ENCODE results near the gene HAP1. TPM values are rescaled to one million over a fixed set of nuclear protein-coding genes. Genes with fewer than 3 reads are reported as not detected.

Gene HAP1
- total and polyA plus RNA-seq, 3 donors from 2014 or later, result 1.9 to 5.3 (median 2.9) TPM

- no peaks in the 10 kb centered on the region for H3K36me3 ChIP-seq (ENCODE audit: low read depth, missing control alignments)
- H3K4me3 ChIP-seq, result no peak overlapping the region
- intact Hi-C loops (cut with DNase I; ENCODE audit: low total_unique reads), result no loop called here
- no peaks in the 10 kb centered on the region for H3K4me1 ChIP-seq
- WGBS, 2 donors, result 85% methylated on average over 8 to 9 of the region's 9 CpGs
- DNase-seq, result no peak
- TF ChIP-seq, protein P1, sequence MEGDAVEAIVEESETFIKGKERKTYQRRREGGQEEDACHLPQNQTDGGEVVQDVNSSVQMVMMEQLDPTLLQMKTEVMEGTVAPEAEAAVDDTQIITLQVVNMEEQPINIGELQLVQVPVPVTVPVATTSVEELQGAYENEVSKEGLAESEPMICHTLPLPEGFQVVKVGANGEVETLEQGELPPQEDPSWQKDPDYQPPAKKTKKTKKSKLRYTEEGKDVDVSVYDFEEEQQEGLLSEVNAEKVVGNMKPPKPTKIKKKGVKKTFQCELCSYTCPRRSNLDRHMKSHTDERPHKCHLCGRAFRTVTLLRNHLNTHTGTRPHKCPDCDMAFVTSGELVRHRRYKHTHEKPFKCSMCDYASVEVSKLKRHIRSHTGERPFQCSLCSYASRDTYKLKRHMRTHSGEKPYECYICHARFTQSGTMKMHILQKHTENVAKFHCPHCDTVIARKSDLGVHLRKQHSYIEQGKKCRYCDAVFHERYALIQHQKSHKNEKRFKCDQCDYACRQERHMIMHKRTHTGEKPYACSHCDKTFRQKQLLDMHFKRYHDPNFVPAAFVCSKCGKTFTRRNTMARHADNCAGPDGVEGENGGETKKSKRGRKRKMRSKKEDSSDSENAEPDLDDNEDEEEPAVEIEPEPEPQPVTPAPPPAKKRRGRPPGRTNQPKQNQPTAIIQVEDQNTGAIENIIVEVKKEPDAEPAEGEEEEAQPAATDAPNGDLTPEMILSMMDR (IDR thresholded peaks at IDR 0.05), result no peak
- TF ChIP-seq POLR2A (IDR thresholded peaks at IDR 0.05), result no peak
- H3K27ac ChIP-seq, result no peak overlapping the region
- H3K27me3 ChIP-seq, result no peaks in the 10 kb centered on the region
- no peaks in the 10 kb centered on the region for H3K9me3 ChIP-seq
These were observed 24.2 kb upstream of the HAP1 start for GRCh38 chr17:41758601-41759000.

GRCh38 chr17:41754066-41754465, 19.6 kb upstream of the HAP1 start:
- DNase-seq, result no peak
- no peaks in the 10 kb centered on the region for H3K36me3 ChIP-seq (ENCODE audit: low read depth, missing control alignments)
- 81 to 93% methylated on average over 11 to 12 of the region's 12 CpGs for WGBS, 2 donors

GRCh38 chr17:41751288-41751687, 16.8 kb upstream of the HAP1 start:
- DNase-seq, result no peak
- intact Hi-C loops (cut with DNase I; ENCODE audit: low total_unique reads), result no loop called here
- no peaks in the 10 kb centered on the region for H3K9me3 ChIP-seq
- WGBS, 2 donors, result 65 to 73% methylated on average over 3 of the region's 3 CpGs
- no peaks in the 10 kb centered on the region for H3K4me1 ChIP-seq
- H3K27ac ChIP-seq, result no peak overlapping the region
- H3K4me3 ChIP-seq, result no peak overlapping the region
- no peaks in the 10 kb centered on the region for H3K27me3 ChIP-seq
- no peaks in the 10 kb centered on the region for H3K36me3 ChIP-seq (ENCODE audit: low read depth, missing control alignments)
- TF ChIP-seq, protein P1 (IDR thresholded peaks at IDR 0.05), result no peak
- no peak for TF ChIP-seq POLR2A (IDR thresholded peaks at IDR 0.05)

More at GRCh38 chr17:41754066-41754465, 19.6 kb upstream of the HAP1 start:
- intact Hi-C loops (cut with DNase I; ENCODE audit: low total_unique reads), result no loop called here
- Histone ChIP-seq H3K9me3 (no peaks in the 10 kb centered on the region), H3K4me1 (no peaks in the 10 kb centered on the region), H3K27ac (no peak overlapping the region), H3K4me3 (no peak overlapping the region), H3K27me3 (no peaks in the 10 kb centered on the region)
- TF ChIP-seq POLR2A (IDR thresholded peaks at IDR 0.05), result no peak
- TF ChIP-seq, protein P1 (IDR thresholded peaks at IDR 0.05), result no peak

DNA sequence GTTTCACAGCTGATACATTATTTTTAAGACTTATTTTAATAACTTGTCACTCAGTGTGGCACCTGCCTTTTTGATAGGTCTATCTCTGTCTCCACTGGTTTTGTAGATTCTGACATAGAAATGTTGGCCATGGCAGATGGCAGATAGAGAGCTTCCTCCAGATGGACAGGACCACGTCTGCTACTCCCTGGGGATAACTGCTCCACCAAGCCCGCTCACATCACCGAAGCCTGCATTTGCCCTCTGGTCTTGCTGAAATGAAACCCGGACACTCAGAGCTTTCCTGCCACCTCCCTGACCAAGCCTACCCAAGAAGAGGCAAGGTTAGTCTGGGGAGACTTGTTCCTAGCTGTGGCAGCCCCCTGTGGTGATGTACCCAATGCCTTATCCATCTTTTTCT, 16.4 kb upstream of the HAP1 start:
- no peak for TF ChIP-seq POLR2A (IDR thresholded peaks at IDR 0.05)
- TF ChIP-seq, protein P1 (IDR thresholded peaks at IDR 0.05), result no peak
- no peaks in the 10 kb centered on the region for H3K27me3 ChIP-seq
- H3K4me1 ChIP-seq, result no peaks in the 10 kb centered on the region
- intact Hi-C loops (cut with DNase I; ENCODE audit: low total_unique reads), result no loop called here
- WGBS, 2 donors, result 91 to 93% methylated on average over 4 of the region's 4 CpGs
- no peak for DNase-seq
- no peaks in the 10 kb centered on the region for H3K36me3 ChIP-seq (ENCODE audit: low read depth, missing control alignments)
- H3K9me3 ChIP-seq, result no peaks in the 10 kb centered on the region
- no peak overlapping the region for H3K27ac ChIP-seq
- no peak overlapping the region for H3K4me3 ChIP-seq

GRCh38 chr17:41748275-41748674, 13.8 kb upstream of the HAP1 start:
- DNase-seq, result no peak
- intact Hi-C loops (cut with DNase I; ENCODE audit: low total_unique reads), result no loop called here
- no peak overlapping the region for H3K27ac ChIP-seq
- no peaks in the 10 kb centered on the region for H3K4me1 ChIP-seq
- no peaks in the 10 kb centered on the region for H3K27me3 ChIP-seq
- 89 to 93% methylated on average over 6 of the region's 6 CpGs for WGBS, 2 donors
- TF ChIP-seq POLR2A (IDR thresholded peaks at IDR 0.05), result no peak
- TF ChIP-seq, protein P1 (IDR thresholded peaks at IDR 0.05), result no peak
- H3K36me3 ChIP-seq (ENCODE audit: low read depth, missing control alignments), result no peaks in the 10 kb centered on the region
- no peaks in the 10 kb centered on the region for H3K9me3 ChIP-seq
- H3K4me3 ChIP-seq, result no peak overlapping the region
